KMS-11 (cell line): ENCODE measurements around the gene BZW2.

Experiments used
- H2AFZ ChIP-seq: fragments of 200-600 bp; sonication (generic); 2 replicates; pipeline ENCODE4 v1.6.1; 2016; ENCODE audit warnings: antibody characterized with exemption, mixed run types, low read depth
- H3K27ac ChIP-seq: fragments of 200-600 bp; sonication (generic); 2 replicates; pipeline ENCODE4 v1.6.1; 2016; ENCODE audit warnings: mild to moderate bottlenecking, mixed run types
- H3K27me3 ChIP-seq: fragments of 200-600 bp; sonication (generic); 2 replicates; pipeline ENCODE4 v1.6.1; 2017; ENCODE audit warnings: mild to moderate bottlenecking, low read depth, mixed run types, moderate library complexity; ENCODE audit not compliant: insufficient read depth
- H3K36me3 ChIP-seq: fragments of 200-600 bp; sonication (generic); 2 replicates; pipeline ENCODE4 v1.6.1; 2017; ENCODE audit warnings: mild to moderate bottlenecking, mixed run types; ENCODE audit not compliant: insufficient read depth
- H3K4me1 ChIP-seq: fragments of 200-600 bp; sonication (generic); 2 replicates; pipeline ENCODE4 v1.6.1; 2016; ENCODE audit warnings: mild to moderate bottlenecking, low read depth, mixed run types; ENCODE audit not compliant: poor library complexity, severe bottlenecking
- H3K4me2 ChIP-seq: fragments of 200-600 bp; sonication (generic); 2 replicates; pipeline ENCODE4 v1.7.0; 2016; ENCODE audit warnings: mild to moderate bottlenecking, mixed run types
- H3K4me3 ChIP-seq: fragments of 200-600 bp; sonication (generic); IDR thresholded peaks from 2 replicates; pipeline ENCODE4 v1.6.1; 2017; ENCODE audit warnings: low read depth, low read length, mixed read lengths; ENCODE audit not compliant: insufficient read depth
- H3K79me2 ChIP-seq: fragments of 200-600 bp; sonication (generic); 2 replicates; pipeline ENCODE4 v1.6.1; 2016; ENCODE audit warnings: low read depth, mixed run types; ENCODE audit not compliant: insufficient read depth
- H3K9ac ChIP-seq: fragments of 200-600 bp; sonication (generic); 2 replicates; pipeline ENCODE4 v1.6.1; 2016; ENCODE audit warnings: mild to moderate bottlenecking, mixed run types
- H4K20me1 ChIP-seq: fragments of 200-600 bp; sonication (generic); 2 replicates; pipeline ENCODE4 v1.6.1; 2016; ENCODE audit warnings: mild to moderate bottlenecking, mixed run types; ENCODE audit not compliant: insufficient read depth
- CTCF ChIP-seq: fragments of 200-600 bp; sonication (generic); conservative IDR thresholded peaks from 2 replicates; pipeline ENCODE4 v1.6.1; 2017; ENCODE audit warnings: low read depth, mild to moderate bottlenecking, antibody characterized with exemption, low read length, moderate library complexity, mixed read lengths

Gene BZW2

DNA sequence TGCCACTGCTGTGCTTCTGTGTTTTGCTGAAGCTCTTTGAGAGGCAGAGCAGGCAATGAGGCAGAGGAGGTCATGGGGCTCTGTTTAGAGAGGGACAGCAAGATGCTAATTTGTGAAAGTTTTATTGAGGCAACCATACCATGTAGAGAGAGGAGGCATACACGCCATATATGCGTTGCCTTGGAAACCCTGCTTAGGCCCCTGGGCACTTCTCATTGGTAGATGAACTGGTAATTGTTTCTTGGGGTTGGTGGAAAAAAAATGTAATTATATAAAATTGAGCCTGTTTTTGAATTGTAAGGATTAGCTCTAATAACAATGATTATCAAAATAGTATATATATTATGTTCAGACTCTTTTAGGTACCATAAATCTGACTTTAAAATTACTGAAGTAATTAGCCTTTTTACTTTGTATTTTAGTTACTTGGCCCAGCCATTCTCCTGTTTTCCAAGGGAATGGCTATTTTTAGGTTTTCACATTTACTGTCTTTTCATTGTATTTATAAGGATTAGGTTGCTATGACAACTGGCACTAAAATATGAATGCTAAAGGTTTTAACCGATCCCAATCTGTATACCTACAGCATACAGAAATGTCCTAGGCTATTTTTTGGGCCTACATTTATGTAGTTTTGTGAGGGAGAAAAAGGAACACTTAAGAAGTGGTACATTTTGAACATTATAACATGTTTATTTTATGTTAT, 52.4 kb downstream of the BZW2 start:
- no peaks in the 10 kb centered on the region for H3K79me2 ChIP-seq
- H3K4me2 ChIP-seq = no peak overlapping the region
- TF ChIP-seq CTCF = no peak
- no peaks in the 10 kb centered on the region for H3K27me3 ChIP-seq
- peaks cover 35% of the 10 kb centered on the region; the same call in 1 of the 2 replicates for H3K36me3 ChIP-seq
- no peak overlapping the region for H2AFZ ChIP-seq
- H3K9ac ChIP-seq = no peak overlapping the region
- no peaks in the 10 kb centered on the region for H3K4me1 ChIP-seq
- H3K27ac ChIP-seq = no peak overlapping the region
- H3K4me3 ChIP-seq = no peak overlapping the region
- no peaks in the 10 kb centered on the region; the same call in 1 of the 2 replicates for H4K20me1 ChIP-seq

DNA sequence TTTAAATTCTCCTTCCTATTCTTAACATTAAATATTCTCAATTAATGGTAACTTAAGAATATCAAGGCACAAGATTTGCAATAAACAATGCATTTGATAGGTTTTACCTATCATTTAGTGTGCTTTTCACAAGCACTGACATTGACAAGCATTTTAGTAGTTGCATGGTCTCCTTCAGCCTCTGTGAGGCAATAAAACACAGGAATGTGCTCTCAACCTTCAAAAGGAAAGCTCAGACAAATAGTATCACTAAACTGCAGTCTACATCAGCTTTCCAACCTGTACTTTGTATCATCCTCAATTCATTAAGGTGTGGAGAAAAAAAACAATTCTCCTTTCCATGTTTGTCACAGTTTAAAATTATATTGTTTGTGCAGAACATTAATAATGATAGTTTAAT, 56.5 kb downstream of the BZW2 start:
- H3K79me2 ChIP-seq = no peaks in the 10 kb centered on the region
- no peaks in the 10 kb centered on the region for H3K4me1 ChIP-seq
- H3K9ac ChIP-seq = no peak overlapping the region
- TF ChIP-seq CTCF = no peak
- H3K27me3 ChIP-seq = no peaks in the 10 kb centered on the region
- H3K36me3 ChIP-seq = peaks cover 56% of the 10 kb centered on the region
- no peak overlapping the region for H3K4me2 ChIP-seq
- no peak overlapping the region; the same call in 1 of the 2 replicates for H3K27ac ChIP-seq
- no peaks in the 10 kb centered on the region for H4K20me1 ChIP-seq
- no peak overlapping the region for H2AFZ ChIP-seq
- H3K4me3 ChIP-seq = no peak overlapping the region

DNA sequence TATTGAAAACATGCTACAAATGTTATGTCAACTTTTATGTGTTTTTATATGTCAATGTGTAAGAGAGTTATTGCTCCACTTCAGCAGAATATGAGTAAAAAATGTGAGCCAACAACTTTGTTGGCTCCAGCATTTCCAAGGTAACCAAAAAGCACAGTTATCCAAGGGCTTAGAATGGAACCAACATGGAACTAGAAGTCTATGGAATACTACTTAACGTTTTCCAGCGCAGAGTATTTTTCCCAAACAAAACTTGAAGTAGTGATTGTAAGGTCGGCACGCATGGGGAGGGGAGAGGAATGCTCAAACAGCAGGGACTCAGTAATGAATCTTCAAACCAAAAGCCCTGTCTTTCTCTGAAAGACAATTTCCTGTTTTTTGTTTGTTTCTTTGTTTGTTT, 62.5 kb downstream of the BZW2 start:
- no peak for TF ChIP-seq CTCF
- Histone ChIP-seq H3K4me2 (no peak overlapping the region), H3K4me1 (no peaks in the 10 kb centered on the region), H3K36me3 (peaks cover 27% of the 10 kb centered on the region), H4K20me1 (no peaks in the 10 kb centered on the region), H3K27me3 (no peaks in the 10 kb centered on the region), H2AFZ (no peak overlapping the region), H3K79me2 (no peaks in the 10 kb centered on the region), H3K27ac (no peak overlapping the region), H3K4me3 (no peak overlapping the region), H3K9ac (no peak overlapping the region)

- H3K9ac ChIP-seq = no peak overlapping the region
These were observed 63.0 kb downstream of the BZW2 start for GRCh38 chr7:16708980-16709379.

More at GRCh38 chr7:16708980-16709379, 63.0 kb downstream of the BZW2 start:
- Histone ChIP-seq H3K36me3 (peaks cover 24% of the 10 kb centered on the region), H3K27ac (no peak overlapping the region), H4K20me1 (no peaks in the 10 kb centered on the region), H3K4me1 (no peaks in the 10 kb centered on the region), H3K79me2 (no peaks in the 10 kb centered on the region), H3K4me2 (no peak overlapping the region), H3K27me3 (no peaks in the 10 kb centered on the region), H3K4me3 (no peak overlapping the region), H2AFZ (no peak overlapping the region)
- no peak for TF ChIP-seq CTCF
